SHP77 (cell line): Measurements from ENCODE around the gene KANK4.

Source experiments
- DNase-seq, 2 experiments: peaks; one replicate each; lab custom pipeline; 2025; lab: John Stamatoyannopoulos, UW

The KANK4 gene

DNA sequence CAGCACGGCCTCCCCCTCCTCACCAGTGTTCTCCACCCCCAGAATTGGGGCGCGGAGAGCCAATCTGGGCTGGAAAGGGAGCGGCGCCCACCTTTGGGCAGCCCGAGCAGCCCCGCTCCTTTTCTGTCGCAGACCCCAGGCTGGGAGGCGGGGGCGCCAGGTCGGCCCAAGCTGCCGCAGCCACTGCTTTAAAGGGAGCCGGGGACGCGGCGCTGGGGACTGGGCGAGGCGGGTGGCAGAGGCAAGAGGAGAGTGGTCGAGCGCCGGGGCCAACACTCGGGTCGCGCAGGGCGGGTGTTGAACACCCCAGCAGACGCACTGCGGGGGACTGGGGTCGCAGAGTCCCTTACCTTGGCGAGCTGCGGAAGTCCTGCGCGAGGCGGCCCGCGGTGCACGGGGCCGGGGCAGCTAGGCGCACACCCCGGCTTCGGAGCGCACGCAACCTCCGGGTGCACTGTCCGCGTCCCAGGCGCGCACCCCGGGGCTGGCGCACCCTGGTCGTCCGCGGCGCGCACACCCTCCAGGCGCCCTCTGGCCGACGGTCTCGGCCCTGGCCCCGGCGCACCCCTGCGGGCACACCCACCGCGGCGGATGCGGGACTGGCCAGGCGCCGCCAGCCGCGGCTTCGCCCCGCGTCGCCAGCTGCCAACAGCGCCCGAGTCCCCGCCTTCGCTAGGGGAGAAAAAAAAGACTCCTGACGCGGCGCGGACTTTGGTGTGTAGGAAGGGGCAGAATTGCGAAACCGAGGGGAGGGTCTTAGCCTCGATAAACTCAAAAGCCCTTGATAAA, at the start of gene KANK4:
TSS of gene KANK4 (minus strand) at position 679 of the 789 bp plus-strand sequence. CDS start 37,870 bp downstream, outside the sequence.
- DNase-seq, result no peak

DNA sequence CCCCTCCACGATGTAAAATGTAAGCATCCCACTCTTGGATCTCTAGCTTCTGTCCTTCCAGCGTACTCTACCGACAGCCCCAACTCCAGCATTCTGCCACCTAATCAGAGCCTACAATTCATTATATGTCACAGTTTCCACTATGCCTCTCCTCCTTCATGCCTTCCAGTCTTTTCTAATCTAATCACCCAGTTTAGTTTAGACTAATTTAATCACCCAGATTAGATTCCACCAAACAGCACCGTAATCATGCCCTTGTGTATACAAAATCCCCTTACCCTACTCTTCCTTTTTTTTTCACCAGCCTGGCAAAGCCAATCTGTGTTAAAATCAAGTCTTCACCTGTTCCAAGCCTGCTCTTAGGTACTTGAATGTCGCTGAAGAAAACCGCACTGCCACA, 49.8 kb upstream of the KANK4 start:
- DNase-seq, result no peak

DNA sequence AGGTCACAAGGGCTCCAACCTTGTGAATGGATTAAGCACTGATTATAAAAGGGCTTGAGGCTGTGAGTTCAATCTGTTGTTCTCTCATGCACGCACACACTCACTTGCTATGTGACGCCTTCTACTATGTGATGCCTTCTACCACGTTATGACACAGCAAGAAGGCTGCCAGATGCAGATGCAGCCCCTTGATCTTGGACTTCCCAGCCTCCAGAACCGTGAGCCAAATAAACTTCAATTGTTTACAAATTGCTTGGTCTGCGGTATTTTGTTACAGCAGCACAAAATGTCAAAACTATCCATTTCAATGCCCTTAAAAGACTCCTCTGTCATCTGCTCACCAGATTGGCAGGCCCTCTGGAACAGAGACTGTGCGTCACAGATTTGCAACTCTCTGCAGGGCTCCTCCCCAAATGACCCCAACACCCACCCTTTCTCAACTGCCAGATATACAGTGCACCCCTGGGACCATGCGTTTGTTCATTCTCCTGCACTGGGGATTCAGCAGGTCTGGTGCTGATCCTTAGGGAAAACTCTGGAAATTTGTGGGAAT, 47.8 kb upstream of the KANK4 start:
- no peak for DNase-seq

DNA sequence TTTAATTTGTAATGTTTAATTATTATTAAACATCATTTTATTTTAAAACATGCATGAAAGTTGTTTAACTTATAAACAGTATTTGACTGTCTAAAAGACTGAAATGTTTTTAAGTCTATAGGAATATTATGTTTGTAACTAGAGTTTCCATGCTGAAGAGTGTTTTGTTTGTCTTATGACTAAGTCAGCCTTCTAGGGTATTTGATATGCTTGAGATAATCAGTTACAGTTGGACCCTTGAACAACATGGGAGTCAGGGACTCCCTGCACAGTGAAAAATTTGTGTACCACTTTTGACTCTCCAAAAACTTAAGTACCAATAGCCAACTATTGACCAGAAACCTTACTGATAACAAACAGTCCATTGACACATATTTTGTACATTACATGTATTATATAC, 45.5 kb upstream of the KANK4 start:
- no peak for DNase-seq

DNA sequence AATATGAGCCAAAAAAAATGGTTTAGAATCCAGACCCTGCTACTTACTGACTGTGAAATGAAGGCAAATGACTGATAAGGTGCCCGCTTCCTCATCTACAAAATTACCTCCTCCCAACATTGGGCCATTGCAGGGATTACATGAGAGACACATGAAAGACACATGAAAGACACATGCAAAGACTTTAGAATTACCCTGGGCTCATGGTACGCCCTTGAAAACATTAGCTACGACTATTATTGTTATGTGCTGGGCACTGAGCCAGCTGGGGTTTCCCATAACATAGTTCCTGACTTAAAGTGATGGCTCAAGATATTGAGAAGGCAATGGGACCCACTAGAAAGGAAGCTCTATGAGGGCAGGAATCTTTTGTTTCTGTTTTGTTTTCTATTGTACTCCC, 43.7 kb upstream of the KANK4 start:
- DNase-seq, result no peak

DNA sequence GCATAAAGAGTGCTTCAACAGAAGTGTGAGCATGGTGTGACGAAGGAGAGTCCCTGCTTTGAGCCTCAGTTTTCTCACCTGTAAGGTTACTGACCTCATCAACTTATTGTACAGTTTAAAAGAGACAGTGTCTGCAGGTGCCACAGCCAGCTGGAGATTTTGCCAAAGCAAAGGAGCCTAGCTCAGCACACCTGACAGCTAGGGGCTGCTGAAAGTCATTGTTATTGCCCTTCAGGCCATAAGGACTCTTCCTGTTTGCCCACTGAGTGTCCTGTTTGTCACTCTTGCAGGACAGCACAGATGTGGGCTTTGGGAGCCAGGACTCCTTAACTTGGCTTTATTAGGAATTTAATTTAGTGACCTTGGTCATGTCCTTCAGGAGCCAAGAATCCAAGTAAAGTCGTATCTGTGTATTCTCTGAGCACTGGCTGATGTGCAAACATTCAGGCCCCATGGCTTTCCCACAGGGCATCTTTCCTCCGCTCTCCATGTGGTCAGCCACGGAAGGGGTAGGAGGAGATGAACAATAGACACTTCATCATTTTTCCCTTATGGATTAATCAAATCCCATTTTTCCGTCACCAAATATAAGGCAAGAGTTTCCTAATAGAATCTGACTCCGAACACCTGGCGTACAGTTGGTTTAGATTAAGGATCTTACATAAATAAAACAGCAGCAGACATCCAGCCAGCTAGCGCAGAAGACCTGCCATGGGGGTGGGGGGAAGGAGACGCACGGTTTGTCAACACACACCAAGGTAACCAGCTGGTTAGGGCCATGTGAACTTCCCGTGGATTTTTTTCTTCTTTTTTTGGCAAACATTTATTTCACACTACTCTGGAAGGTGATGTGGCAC, 43.1 kb upstream of the KANK4 start:
- DNase-seq, result peak; percentile 77 to 80

DNA sequence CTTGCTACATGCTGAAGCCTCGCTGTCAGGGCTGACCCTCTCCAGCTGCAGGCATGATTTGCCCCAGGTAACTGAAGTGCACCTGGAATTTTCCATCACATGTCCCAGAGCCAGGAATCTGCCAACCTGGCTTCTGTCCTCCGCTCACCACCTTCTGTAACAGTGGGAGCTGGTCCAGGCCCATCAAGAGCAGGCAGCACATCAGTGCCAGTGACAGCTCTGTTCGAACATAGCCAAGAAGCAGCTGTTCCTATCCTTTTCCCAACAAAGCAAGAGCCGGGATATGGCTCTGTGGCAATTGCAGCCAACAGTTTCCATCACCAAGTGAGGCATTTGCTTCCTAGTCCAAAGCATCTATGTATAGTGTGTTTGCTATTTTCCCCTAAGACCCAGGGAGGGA, 42.2 kb upstream of the KANK4 start:
- peak; percentile 9 to 41 for DNase-seq

DNA sequence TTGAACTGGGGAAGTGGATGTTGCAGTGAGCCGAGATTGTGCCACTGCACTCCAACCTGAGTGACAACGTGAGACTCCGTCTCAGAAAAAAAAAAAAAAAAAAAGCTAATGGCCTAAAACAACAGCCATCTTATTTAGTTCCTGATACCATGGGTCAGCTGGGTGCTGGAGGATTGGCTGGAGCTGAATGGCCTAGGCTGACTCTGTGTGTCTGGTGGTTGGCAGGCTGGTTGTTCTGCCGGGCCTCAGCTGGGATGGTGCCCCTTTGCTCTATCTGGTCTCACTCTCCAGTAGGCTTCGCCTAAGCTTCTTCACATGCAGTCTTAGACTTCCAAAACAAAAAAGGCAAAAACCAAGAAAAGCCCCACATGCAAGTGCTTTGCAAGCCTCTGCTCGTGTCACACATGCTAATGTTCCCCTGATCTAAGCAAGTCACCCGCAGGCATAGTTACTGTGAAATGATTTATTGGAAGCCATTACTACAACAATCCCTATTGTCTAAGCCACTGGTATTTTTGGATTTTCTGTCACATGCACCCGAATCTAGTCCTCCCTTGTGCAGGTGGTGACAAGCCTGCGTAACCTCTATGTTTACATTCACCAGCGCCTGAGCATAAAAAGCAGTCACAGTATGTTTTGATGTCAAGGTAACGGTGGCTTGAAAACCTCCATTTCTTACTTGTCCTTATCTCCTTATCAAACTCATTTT, 39.6 kb upstream of the KANK4 start:
- DNase-seq, result peak; percentile 86 to 87

DNA sequence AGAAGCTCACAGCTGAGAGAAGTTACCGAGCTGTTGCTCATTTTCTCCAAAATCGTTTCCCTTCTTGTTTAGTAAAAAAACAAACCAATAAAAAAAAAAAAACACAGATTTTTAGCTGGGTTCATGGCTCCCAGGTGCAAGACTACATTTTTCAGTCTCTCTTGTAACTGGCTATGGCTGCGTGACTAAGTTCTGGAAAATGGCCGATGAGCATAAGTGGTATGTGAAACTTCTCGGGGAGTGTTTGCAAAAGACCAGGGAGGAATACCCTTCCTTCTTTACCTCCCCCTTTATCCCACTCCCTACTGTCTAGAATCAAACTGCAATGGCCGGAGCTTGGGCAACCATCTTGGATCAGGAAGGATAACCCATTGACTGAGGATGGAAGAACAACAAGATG, 38.7 kb upstream of the KANK4 start:
- no peak for DNase-seq

DNA sequence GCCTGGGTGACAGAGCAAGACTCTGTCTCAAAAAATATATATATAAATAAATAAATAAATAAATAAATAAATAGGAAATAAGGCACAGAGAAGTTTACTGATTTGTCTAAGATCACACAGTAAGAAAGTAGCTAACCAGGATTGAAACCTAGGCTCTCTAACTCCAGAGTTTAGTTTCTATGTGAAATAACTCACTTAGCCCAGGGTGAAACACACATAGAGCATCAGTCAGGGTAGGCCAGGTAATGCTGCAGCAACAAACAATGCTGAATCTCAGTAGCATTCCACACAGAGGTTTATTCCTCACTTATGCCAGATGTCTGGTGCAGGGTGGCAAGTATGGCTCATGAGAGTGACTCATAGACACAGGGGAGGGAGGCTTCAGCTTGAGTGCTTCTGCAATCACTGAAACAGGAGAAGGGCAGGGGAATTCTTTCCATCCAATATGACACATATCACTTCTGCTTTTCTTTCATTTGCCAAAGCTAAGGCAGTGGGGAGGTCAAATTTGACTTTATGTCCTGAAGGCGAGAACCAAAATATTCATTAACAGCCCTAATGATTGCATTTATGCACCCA, 37.1 kb upstream of the KANK4 start:
- peak; percentile 37 to 64 for DNase-seq

DNA sequence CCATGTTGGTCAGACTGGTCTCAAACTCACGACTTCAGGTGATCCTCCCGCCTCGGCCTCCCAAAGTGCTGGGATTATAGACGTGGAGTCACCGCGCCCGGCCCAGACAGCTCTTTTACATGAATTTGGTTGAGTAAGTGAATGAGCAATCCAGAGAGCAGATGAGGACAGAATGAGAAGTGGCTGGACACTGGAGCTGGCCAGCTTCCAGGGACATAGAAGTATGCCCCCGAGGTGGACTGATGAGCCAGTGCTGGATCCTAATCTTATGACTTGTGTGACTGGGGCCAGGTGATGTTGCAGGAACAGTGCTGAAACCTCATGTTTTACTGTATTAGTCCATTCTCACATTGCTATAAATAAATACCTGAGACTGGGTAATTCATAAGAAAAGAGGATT, 35.9 kb upstream of the KANK4 start:
- no peak for DNase-seq

DNA sequence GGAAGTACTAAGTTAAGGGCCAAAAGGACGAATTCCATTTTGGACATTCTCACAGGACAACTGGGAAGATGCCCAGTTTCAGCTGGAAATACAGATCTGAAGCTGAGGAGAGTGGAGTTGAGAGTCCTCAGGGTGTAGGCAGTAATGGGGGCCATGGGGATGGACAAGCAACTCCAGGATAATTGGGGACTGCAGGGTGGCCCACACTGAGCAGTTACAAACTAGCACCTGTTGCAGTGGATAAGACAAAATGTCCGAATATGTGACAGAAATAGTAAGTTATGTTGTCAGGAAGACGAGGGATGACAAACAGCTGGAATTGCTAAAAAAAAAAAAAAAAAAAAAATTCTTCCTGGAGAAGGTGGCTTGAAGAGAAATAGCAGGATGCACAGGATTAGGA, 34.6 kb upstream of the KANK4 start:
- no peak for DNase-seq

DNA sequence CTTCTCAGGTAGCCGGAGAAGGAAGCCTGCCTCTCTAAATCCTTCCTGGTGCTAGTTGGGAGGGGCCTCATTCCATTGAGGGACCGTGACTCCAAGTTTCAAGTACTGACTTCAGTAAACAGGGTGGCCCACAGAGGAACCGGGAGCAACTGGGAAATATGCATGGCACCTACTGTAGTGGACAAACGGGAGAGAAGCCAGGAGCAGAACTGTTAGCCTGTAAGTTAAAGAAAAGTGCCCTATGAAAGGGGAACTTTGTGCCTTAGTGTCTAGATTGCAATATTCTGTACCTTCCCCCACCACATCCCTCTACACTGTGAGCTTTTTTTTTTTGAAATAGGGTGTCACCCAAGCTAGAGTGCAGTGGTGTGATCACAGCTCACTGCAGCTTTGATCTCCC, 33.2 kb upstream of the KANK4 start:
- no peak for DNase-seq

DNA sequence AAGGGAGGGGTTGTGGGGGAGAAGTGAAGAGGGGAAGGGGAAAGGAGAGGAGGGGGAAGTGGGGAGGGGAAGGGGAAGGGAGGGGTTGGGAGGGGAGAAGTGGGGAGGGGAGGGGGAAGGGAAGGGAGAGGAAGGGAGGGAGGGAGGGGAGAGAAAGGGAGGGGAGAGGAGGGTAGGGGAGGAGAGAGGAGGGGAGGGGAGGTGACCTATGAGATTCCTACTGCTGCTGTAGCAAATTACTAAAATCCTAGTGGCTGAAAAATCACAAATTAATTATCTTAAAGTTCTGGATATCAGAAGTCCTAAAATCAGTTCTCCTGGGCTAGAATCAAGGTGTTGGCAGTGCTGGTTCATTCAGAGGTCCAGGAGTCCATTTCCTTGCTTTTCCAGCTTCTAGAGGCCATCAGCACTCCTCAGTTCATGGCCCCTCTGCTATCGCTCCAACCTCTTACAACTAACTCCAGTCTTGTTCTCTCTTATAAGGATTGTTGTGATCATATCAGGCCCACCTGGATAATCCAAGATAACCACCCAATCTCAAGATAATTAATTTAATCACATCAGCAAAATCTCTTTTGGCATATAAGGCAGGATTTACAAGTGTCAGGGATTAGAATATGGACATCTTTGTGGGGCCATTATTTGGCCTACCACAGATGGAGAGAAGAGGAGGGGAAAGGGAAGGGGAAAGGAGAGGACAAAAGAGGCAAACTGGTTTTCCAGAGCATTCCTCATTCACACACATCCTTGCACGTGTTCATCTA, 30.4 kb upstream of the KANK4 start:
- no peak for DNase-seq

DNA sequence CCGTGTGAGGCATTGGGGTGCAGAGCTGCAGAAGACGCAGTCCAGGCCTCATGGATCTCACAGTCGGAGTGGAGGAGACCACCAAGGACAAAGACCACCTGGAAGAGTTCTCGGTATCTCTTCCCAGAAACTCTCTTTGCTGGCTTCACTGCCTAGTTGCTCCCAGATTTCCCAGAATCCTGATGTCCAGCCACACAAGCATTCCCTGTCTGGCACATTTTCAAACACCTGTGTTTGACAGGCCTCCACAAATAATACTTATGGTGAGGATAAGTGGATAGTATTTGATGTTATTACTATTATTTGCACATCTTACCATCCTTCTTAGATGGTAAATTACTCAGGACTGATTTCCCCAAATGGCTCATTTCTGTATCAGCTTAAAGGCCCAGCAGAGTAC, 27.7 kb upstream of the KANK4 start:
- DNase-seq, result no peak

DNA sequence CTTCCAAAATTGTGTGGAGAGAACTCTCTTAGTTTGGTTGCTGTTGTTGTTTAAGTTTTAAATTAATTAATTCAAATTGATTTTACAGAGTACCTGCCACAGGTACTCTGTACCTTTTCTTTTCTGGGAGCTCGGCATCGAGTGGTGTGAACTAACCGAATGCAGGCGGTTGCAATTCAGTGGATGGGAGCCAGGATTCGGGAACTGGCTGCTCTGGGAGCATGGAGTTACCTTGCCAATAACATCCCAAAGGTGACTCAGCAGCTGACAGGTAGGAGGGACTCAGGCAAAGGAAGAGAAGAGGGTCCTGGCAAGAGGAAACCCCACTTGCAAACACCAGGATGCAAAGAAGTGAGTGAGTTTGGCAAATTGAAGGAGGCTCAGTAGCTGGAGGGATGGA, 24.7 kb upstream of the KANK4 start:
- DNase-seq, result no peak

DNA sequence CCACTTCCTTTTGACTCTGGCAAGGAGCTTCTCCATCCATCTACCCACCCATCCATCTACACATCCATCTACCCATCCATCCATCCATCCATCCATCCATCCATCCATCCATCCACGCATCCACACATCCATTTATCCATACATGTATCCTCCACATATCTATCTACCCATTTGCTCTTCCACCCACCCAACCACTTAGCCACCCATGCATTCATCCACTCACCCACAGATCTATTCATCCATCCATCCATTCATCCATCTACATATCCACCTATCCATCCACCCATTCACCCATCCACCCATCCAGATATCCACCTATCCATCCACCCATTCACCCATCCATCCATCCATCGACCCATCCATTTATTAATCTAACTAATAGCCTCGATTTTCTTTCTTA, 23.0 kb upstream of the KANK4 start:
- no peak for DNase-seq

DNA sequence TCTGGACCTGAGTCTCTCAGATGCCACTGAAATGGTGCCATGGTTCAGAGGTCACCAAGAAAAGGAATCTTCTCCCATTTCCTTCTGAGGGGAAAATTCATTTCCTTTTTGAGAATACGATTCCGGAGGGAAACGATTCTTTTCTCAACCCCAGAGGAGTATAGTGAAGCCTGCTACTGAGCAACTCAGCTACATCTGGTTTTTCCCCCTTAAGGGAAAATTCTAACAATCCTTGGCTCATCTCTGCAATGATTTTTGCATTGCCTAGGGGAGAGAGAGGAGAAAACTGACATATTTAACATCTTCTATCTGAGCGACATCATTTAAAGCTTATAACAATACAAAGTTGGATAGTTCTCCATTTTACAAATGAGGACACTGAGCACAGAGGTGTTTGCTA, 22.4 kb upstream of the KANK4 start:
- no peak for DNase-seq

DNA sequence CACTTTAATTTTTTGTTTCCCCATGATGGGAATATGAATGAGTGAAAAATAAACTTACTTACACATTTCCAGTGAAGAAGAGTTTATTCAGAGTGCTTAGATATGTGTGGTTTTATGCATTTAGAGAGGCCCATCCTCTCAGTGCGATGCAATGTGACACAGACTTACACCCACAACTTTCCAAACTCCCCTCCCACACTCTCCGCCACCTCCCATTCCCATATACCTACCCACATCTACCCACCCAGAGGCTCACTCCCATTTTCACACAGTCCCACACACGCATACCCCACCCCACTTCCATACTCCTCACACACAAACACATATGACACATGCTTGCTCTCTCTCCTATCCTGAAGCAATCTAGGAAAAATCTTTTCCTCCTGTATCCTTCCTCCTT, 21.9 kb upstream of the KANK4 start:
- no peak for DNase-seq

DNA sequence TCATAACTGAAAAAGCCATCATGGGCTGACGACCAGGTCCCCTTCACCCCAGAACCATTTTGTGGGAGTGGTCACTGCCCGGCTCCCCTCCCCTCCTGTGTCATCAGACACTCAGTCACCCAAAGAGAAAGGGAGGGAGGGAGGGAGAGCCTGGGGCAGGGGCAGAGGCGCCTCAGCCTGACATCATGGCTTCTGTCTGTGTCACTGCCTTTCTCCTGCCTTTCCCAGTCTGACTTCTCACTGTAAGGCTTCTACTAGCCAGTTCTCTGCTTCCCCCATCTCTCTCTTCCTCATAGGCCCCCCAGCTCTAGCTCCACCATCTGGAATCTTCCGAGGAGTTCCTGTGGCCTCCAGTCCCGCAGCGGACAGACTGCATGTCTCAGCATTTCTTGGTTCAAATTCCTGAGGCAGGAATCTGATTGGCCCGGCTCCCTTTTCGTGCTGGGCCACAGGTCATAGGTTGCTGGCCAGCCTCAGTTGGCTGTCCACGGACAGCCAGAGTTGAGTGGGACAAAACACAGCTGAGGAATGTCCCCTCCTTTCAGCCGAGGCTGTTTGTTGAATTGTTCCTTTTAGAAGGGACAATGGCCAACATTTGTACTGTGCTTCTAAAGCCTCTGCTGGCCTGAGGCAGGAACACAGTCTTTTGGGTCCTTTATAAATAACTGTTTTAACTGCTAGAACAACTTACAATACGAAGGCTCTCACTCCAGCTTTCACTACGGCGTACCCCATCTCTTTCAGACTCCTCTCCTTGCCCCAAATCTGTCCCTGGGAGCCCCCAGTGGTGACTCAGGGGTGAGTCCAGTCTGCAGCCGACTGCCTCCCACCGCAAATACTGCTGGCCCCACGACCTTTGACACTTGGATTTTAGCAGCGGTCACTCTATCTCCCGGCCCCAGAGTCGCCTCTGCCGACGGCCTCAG, 18.7 kb upstream of the KANK4 start:
- no peak for DNase-seq
